Heart left ventricle (tissue), 16 donors: Measurements from ENCODE around the gene SYNM. TPM values are rescaled to one million over a fixed set of nuclear protein-coding genes. Genes with fewer than 3 reads are reported as not detected.

Experiments
- ATAC-seq, 4 donors: fragments of 200-7000 bp; cut with Tn5 transposase; one replicate each; pipeline ENCODE4 v1.9.1; 2020 to 2022; ENCODE audit warnings: moderate library complexity in 4 of 4, mild to moderate bottlenecking in 3 of 4, moderate number of reproducible peaks in 1 of 4
- DNase-seq, 5 donors: peaks; one replicate each; pipeline ENCODE4 v3.0.0-alpha.2; 2020
- H3K27ac ChIP-seq, 12 donors: fragments of 200-600 bp; sonication (generic) in 4 of 12; one replicate each; pipeline versions ENCODE4 v1.5.0 to v1.8.0; 2016 to 2022; ENCODE audit warnings: mild to moderate bottlenecking in 2 of 12
- H3K27me3 ChIP-seq, 9 donors: fragments of 200-600 bp; sonication (generic) in 2 of 9; one replicate each; pipeline versions ENCODE4 v1.5.1 to v1.8.0; 2016 to 2022; ENCODE audit warnings: mild to moderate bottlenecking in 3 of 9
- H3K36me3 ChIP-seq, 9 donors: fragments of 200-600 bp; sonication (generic) in 2 of 9; one replicate each; pipeline versions ENCODE4 v1.5.0 to v1.8.0; 2018 to 2022; ENCODE audit warnings: mild to moderate bottlenecking in 2 of 9
- H3K4me1 ChIP-seq, 12 donors: fragments of 200-600 bp; sonication (generic) in 4 of 12; one replicate each; pipeline versions ENCODE4 v1.5.0 to v1.8.0; 2016 to 2022; ENCODE audit warnings: mild to moderate bottlenecking in 3 of 12
- H3K4me3 ChIP-seq, 12 donors: fragments of 200-600 bp; sonication (generic) in 4 of 12; one replicate each; pipeline versions ENCODE4 v1.5.0 to v1.8.0; 2017 to 2022; ENCODE audit warnings: mild to moderate bottlenecking in 9 of 12, moderate library complexity in 4 of 12
- H3K9me3 ChIP-seq, 12 donors: fragments of 200-600 bp; sonication (generic) in 4 of 12; one replicate each; pipeline versions ENCODE4 v1.5.0 to v1.8.0; 2016 to 2022; ENCODE audit warnings: mild to moderate bottlenecking in 1 of 12
- POLR2A ChIP-seq, 2 donors: fragments of 450-650 bp; IDR thresholded peaks; one replicate each; pipeline ENCODE4 v1.6.1; 2017; ENCODE audit warnings: antibody characterized with exemption in 2 of 2, mild to moderate bottlenecking in 2 of 2, moderate library complexity in 2 of 2
- WGBS, 4 donors: extraction: QIAGEN DNeasy Blood & Tissue Kit in 2 of 4; methylation state at CpG; one replicate each; pipeline versions ENCODE4 v1.1.5 to v1.1.7; 2013 to 2018; 5-methylcytosine and 5-hydroxymethylcytosine counted together
- intact Hi-C, 10 donors: fragments of 100-400 bp; cut with DNase I; formaldehyde crosslinking; loops; one replicate each; pipeline versions ENCODE4 v1.11.1 to v1.14.2; 2022
- polyA plus RNA-seq, 2 donors: library from polyadenylated mRNA; stranded (reverse); fragments of 200-250 nt; gene quantifications; one replicate each; pipeline ENCODE4 v1.2.3, GENCODE V29; 2013
- total RNA-seq, 9 donors: library from RNA; depleted of rRNA in 2 of 9; stranded (reverse); fragments of >200 nt in 2 of 9; fragmentation: NEBNext Ultra II Directional in 3 of 9; extraction: Animal tissue kit (Norgen Biotek cat#: 25700) in 3 of 9; gene quantifications; one replicate each; pipeline versions ENCODE4 v1.1.0 to v1.2.4, GENCODE V29; 2016 to 2023
- TF ChIP-seq, protein P1 (sequence below), 12 donors: fragments of 200-600 bp; sonication (generic) in 4 of 12; IDR thresholded peaks; one replicate each; pipeline versions ENCODE4 v1.5.0 to v1.8.0; 2018 to 2022; ENCODE audit warnings: antibody characterized with exemption in 12 of 12, mild to moderate bottlenecking in 5 of 12
- donor health status: ischemic (EF 13 %, LVEDD 7.1; RV severe dilation, severe dysfunction).
- donor health status: healthy with polysubstance abuse.
- donor health status: DM: no; HTN: yes; CAD: no.
- donor health status: DM: no; HTN: no; CAD: no.
- donor health status: ischemic (EF 25% LVEDD 6.9; RV normal size, moderate dysfunction).
- donor health status: ischemic (EF 25% LVEDD 5.7; RV mildly dilated, moderate dysfunction).
- donor health status: healthy.
- donor health status: DM: yes; HTN: yes; CAD: no.
- donor health status: ischemic (EF 35%, LVEDD 5.7; RV mildly dilated, moderate dysfunction).
- donor health status: nonischemic (EF 11% LVEDD 7.7; RV severe dilation, severe dysfunction).
- donor health status: DM: yes; HTN: yes; CAD: no.
- donor health status: PGD.
- donor health status: ischemic (EF 29% LVEDD 5.4; RV normal size, mild dysfunction).
- donor health status: nonischemic (EF 23%, LVEDD 6.1; RV moderate dilation, normal function).

Gene SYNM
- total and polyA plus RNA-seq, 11 donors, result 113 to 455 (median 262) TPM

DNA sequence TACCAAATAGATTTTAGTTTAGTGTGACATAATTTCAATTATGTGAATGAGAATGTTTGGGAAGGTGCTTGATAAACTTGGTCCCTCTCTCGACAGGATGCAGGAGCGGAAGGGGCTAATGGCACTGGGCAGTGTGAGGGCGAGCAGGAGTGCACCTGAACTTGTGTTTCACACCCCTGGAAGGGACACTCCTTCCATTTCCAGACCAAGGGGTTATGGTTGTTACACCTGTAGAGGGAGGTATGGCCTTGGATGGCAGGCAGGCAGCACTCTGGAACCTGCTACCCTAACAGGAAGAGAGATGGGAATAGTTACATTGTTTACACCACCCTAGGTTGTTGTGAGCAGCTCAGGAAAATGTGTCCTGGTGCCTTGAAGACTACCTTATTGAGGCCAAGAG is 22.1 kb downstream of the SYNM start:
- peak overlapping the region in 1 of 12 donors; percentile 98 for H3K27ac ChIP-seq
- intact Hi-C loops, result no loop called here
- H3K4me3 ChIP-seq, result no peak overlapping the region
- no peaks in the 10 kb centered on the region for H3K27me3 ChIP-seq
- H3K9me3 ChIP-seq, result no peaks in the 10 kb centered on the region
- no peak for TF ChIP-seq POLR2A (IDR thresholded peaks at IDR 0.05)
- TF ChIP-seq, protein P1, sequence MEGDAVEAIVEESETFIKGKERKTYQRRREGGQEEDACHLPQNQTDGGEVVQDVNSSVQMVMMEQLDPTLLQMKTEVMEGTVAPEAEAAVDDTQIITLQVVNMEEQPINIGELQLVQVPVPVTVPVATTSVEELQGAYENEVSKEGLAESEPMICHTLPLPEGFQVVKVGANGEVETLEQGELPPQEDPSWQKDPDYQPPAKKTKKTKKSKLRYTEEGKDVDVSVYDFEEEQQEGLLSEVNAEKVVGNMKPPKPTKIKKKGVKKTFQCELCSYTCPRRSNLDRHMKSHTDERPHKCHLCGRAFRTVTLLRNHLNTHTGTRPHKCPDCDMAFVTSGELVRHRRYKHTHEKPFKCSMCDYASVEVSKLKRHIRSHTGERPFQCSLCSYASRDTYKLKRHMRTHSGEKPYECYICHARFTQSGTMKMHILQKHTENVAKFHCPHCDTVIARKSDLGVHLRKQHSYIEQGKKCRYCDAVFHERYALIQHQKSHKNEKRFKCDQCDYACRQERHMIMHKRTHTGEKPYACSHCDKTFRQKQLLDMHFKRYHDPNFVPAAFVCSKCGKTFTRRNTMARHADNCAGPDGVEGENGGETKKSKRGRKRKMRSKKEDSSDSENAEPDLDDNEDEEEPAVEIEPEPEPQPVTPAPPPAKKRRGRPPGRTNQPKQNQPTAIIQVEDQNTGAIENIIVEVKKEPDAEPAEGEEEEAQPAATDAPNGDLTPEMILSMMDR (IDR thresholded peaks at IDR 0.05), result no peak
- no peak for ATAC-seq
- no peak for DNase-seq
- H3K4me1 ChIP-seq, result peaks cover 0 to 65% (median 37%) of the 10 kb centered on the region in 12 donors
- peaks cover 0 to 56% (median 28%) of the 10 kb centered on the region in 9 donors for H3K36me3 ChIP-seq
- WGBS, 4 donors, result 91 to 96% (median 94%) methylated on average over 3 of the region's 3 CpGs

DNA sequence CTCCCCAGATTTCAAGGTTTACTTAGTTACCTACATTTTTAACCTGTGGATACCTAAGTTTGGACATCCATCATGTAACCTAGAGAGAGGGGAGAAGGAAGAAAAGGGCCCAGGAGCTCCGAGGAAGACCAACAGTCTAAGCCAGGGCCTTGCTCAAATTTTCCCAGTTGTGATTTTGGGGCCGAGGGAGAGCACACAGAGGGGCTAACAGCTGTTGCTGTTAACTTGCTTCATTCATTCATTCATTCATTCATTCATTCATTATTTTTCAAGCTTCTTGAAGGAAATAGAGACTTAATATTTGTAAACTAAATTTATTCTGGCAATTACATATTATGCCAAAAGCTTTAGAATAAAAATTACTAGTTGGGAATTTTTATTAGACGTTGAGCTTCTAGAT is 22.9 kb downstream of the SYNM start:
- TF ChIP-seq, protein P1 (IDR thresholded peaks at IDR 0.05), result no peak
- TF ChIP-seq POLR2A (IDR thresholded peaks at IDR 0.05), result no peak
- no peaks in the 10 kb centered on the region for H3K27me3 ChIP-seq
- H3K4me3 ChIP-seq, result no peak overlapping the region
- DNase-seq (no peak), ATAC-seq (no peak)
- no peaks in the 10 kb centered on the region for H3K9me3 ChIP-seq
- peaks cover 0 to 64% (median 32%) of the 10 kb centered on the region in 12 donors for H3K4me1 ChIP-seq
- H3K27ac ChIP-seq, result peak overlapping the region in 1 of 12 donors; percentile 98
- intact Hi-C loops, result no loop called here
- peaks cover 0 to 64% (median 36%) of the 10 kb centered on the region in 9 donors for H3K36me3 ChIP-seq
- WGBS, 4 donors, result 91 to 95% (median 94%) methylated on average over 3 of the region's 3 CpGs

DNA sequence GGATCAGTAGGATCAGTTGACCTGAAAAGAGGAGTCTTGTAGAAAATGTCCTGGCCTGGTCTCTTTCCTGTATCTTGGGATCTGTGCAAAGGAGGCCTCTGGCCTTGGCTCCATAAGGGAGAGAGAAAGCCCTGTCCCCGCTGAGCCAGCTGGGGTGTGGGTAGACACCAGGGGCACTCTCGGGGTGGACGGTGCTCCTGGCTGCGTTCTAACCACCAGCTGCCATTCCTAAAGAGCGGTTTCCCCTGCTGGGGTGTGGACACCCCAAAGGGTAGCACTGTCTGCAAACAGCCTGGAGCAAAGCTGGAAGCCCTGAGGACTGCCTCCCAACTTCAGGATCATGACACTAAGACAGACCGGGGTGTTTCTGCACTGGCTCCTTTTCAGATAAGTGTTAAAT is 23.5 kb downstream of the SYNM start:
- WGBS, 4 donors, result 84 to 91% (median 87%) methylated on average over 5 to 6 of the region's 6 CpGs

DNA sequence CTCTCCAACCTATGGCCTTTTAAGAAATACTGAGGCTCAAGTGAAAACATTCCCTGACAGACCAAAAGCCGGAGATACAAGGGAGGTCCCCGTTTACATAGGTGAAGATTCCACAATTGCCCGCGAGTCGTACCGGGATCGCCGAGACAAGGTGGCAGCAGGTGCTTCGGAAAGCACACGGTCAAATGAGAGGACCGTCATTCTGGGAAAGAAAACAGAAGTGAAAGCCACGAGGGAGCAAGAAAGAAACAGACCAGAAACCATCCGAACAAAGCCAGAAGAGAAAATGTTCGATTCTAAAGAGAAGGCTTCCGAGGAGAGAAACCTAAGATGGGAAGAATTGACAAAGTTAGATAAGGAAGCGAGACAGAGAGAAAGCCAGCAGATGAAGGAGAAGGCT is 24.8 kb downstream of the SYNM start:
- H3K27ac ChIP-seq, result peak overlapping the region in 2 of 12 donors; percentile 28 to 98
- H3K4me3 ChIP-seq, result no peak overlapping the region
- no peaks in the 10 kb centered on the region for H3K9me3 ChIP-seq
- 89 to 90% (median 89%) methylated on average over 16 of the region's 16 CpGs for WGBS, 4 donors
- no peaks in the 10 kb centered on the region for H3K27me3 ChIP-seq
- intact Hi-C loops, result no loop called here
- ATAC-seq (no peak), DNase-seq (no peak)
- no peak for TF ChIP-seq POLR2A (IDR thresholded peaks at IDR 0.05)
- TF ChIP-seq, protein P1 (IDR thresholded peaks at IDR 0.05), result no peak
- peaks cover 0 to 61% (median 23%) of the 10 kb centered on the region in 12 donors for H3K4me1 ChIP-seq
- H3K36me3 ChIP-seq, result peaks cover 0 to 76% (median 37%) of the 10 kb centered on the region in 9 donors

More for the DNA sequence above, 23.5 kb downstream of the SYNM start:
- H3K4me1 ChIP-seq, result peaks cover 0 to 63% (median 29%) of the 10 kb centered on the region in 12 donors
- H3K27me3 ChIP-seq, result no peaks in the 10 kb centered on the region
- H3K9me3 ChIP-seq, result no peaks in the 10 kb centered on the region
- DNase-seq (no peak), ATAC-seq (no peak)
- peak overlapping the region in 1 of 12 donors; percentile 98 for H3K27ac ChIP-seq
- TF ChIP-seq, protein P1 (IDR thresholded peaks at IDR 0.05), result no peak
- TF ChIP-seq POLR2A (IDR thresholded peaks at IDR 0.05), result no peak
- H3K36me3 ChIP-seq, result peaks cover 0 to 68% (median 37%) of the 10 kb centered on the region in 9 donors
- intact Hi-C loops, result no loop called here
- H3K4me3 ChIP-seq, result no peak overlapping the region
